ENCODE results near the gene TIPRL. TPM values are rescaled to one million over a fixed set of nuclear protein-coding genes. Genes with fewer than 3 reads are reported as not detected.

Gene TIPRL
- total RNA-seq, 4 donors from 2014 or later: 19.3 to 25.7 (median 21.7) TPM

- intact Hi-C loops (cut with DNase I): no loop called here
- Histone ChIP-seq H3K4me1 (peaks cover 16 to 26% of the 10 kb centered on the region in 2 donors), H3K9me3 (no peaks in the 10 kb centered on the region), H3K27me3 (no peaks in the 10 kb centered on the region), H3K4me3 (replicated peaks in 1 of 3) (peak within 1 kb of the TSS; percentile 57 to 93 (median 87)), H3K36me3 (no peaks in the 10 kb centered on the region), H3K27ac (peak within 1 kb of the TSS; percentile 75 to 79 (median 79))
- TF ChIP-seq CTCF (IDR thresholded peaks at IDR 0.05): no peak
- TF ChIP-seq POLR2A (IDR thresholded peaks at IDR 0.05): peak in 1 of 2 donors; percentile 88
- 4 to 10% methylated on average over 12 to 17 of the region's 58 CpGs for WGBS, 2 donors
- peak; percentile 79 to 84 for DNase-seq
Observed at GRCh38 chr1:168225476-168226190, 46.9 kb downstream of the TIPRL start, which contains the start of gene SFT2D2. Gene SFT2D2, plus strand, starts transcription at chr1:168226004. Its CDS starts 76 bp downstream, at chr1:168226080.

GRCh38 chr1:168227620-168228019 is 48.9 kb downstream of the TIPRL start:
- H3K4me3 ChIP-seq (replicated peaks in 1 of 3): no peak overlapping the region
- H3K27me3 ChIP-seq: no peaks in the 10 kb centered on the region
- H3K36me3 ChIP-seq: peaks cover 5 to 12% of the 10 kb centered on the region in 2 donors
- no peaks in the 10 kb centered on the region for H3K9me3 ChIP-seq
- 45 to 63% methylated on average over 7 of the region's 7 CpGs for WGBS, 2 donors
- peak overlapping the region in 1 of 3 donors; percentile 56 for H3K27ac ChIP-seq
- TF ChIP-seq POLR2A (IDR thresholded peaks at IDR 0.05) (no peak), CTCF (IDR thresholded peaks at IDR 0.05) (no peak)
- intact Hi-C loops (cut with DNase I): no loop called here
- peaks cover 16 to 26% of the 10 kb centered on the region in 2 donors for H3K4me1 ChIP-seq
- DNase-seq: no peak

GRCh38 chr1:168229893-168230292 is 51.1 kb downstream of the TIPRL start:
- 98 to 100% methylated on average over 4 of the region's 4 CpGs for WGBS, 2 donors
- TF ChIP-seq CTCF (IDR thresholded peaks at IDR 0.05) (no peak), POLR2A (IDR thresholded peaks at IDR 0.05) (no peak)
- H3K4me1 ChIP-seq: peaks cover 23 to 25% of the 10 kb centered on the region in 2 donors
- intact Hi-C loops (cut with DNase I): no loop called here
- peaks cover 8 to 21% of the 10 kb centered on the region in 2 donors for H3K36me3 ChIP-seq
- H3K4me3 ChIP-seq (replicated peaks in 1 of 3): no peak overlapping the region
- H3K27me3 ChIP-seq: no peaks in the 10 kb centered on the region
- H3K9me3 ChIP-seq: no peaks in the 10 kb centered on the region
- DNase-seq: no peak
- H3K27ac ChIP-seq: no peak overlapping the region

GRCh38 chr1:168230709-168231108 is 51.9 kb downstream of the TIPRL start:
- intact Hi-C loops (cut with DNase I): no loop called here
- Histone ChIP-seq H3K27me3 (no peaks in the 10 kb centered on the region), H3K4me3 (replicated peaks in 1 of 3) (no peak overlapping the region), H3K4me1 (peaks cover 24 to 29% of the 10 kb centered on the region in 2 donors), H3K36me3 (peaks cover 8 to 21% of the 10 kb centered on the region in 2 donors), H3K27ac (no peak overlapping the region), H3K9me3 (no peaks in the 10 kb centered on the region)
- TF ChIP-seq POLR2A (IDR thresholded peaks at IDR 0.05) (no peak), CTCF (IDR thresholded peaks at IDR 0.05) (no peak)
- DNase-seq: no peak
- 90 to 93% methylated on average over 3 of the region's 3 CpGs for WGBS, 2 donors

- H3K27me3 ChIP-seq: no peaks in the 10 kb centered on the region
- H3K36me3 ChIP-seq: peaks cover 32 to 34% of the 10 kb centered on the region in 2 donors
- H3K27ac ChIP-seq: peak overlapping the region in 2 of 3 donors; percentile 3 to 26
- peaks cover 9 to 16% of the 10 kb centered on the region in 2 donors for H3K4me1 ChIP-seq
- no peak for TF ChIP-seq POLR2A (IDR thresholded peaks at IDR 0.05)
- TF ChIP-seq CTCF (IDR thresholded peaks at IDR 0.05): peak in 4 of 6 experiments; percentile 20 to 44 (median 22)
- intact Hi-C loops (cut with DNase I): no loop called here
- no peak for DNase-seq
- 85 to 94% methylated on average over 8 of the region's 8 CpGs for WGBS, 2 donors
- no peak overlapping the region for H3K4me3 ChIP-seq (replicated peaks in 1 of 3)
- H3K9me3 ChIP-seq: no peaks in the 10 kb centered on the region
Observed at GRCh38 chr1:168234846-168235547, 56.2 kb downstream of the TIPRL start.

Data from thyroid gland (tissue), 4 donors.